HEK293T (cell line): ENCODE measurements around the gene NGEF.

Experiments used
- CTCF ChIA-PET: fragments of 350-600 bp; formaldehyde crosslinking; extraction: SDS; loops from one replicate; lab custom pipeline; 2021; ENCODE audit warnings: antibody characterized with exemption, inconsistent platforms; lab: Yijun Ruan, JAX
- POLR2A ChIA-PET: fragments of 350-600 bp; formaldehyde crosslinking; extraction: SDS; loops from one replicate; lab custom pipeline; 2020; ENCODE audit warnings: antibody characterized with exemption, inconsistent platforms; lab: Yijun Ruan, JAX
- DNase-seq: peaks from one replicate; pipeline ENCODE4 v3.0.0; 2012; ENCODE audit warnings: mixed read lengths; ENCODE audit errors: extremely low spot score
- ARNT ChIP-seq: fragments of 450-650 bp; IDR thresholded peaks from 2 replicates; pipeline ENCODE4 v1.6.1; 2017; ENCODE audit warnings: mild to moderate bottlenecking
- BHLHE40 ChIP-seq: fragments of 450-650 bp; IDR thresholded peaks from 2 replicates; pipeline ENCODE4 v1.6.1; 2016; ENCODE audit warnings: mild to moderate bottlenecking, moderate library complexity, borderline replicate concordance
- CTBP1 ChIP-seq: fragments of 450-650 bp; IDR thresholded peaks from 2 replicates; pipeline ENCODE4 v1.6.1; 2016; ENCODE audit warnings: borderline replicate concordance
- ELF4 ChIP-seq: fragments of 450-650 bp; IDR thresholded peaks from 2 replicates; pipeline ENCODE4 v1.6.1; 2017; ENCODE audit warnings: antibody characterized with exemption
- FOXK2 ChIP-seq: fragments of 450-650 bp; IDR thresholded peaks from 2 replicates; pipeline ENCODE4 v1.6.1; 2016; ENCODE audit warnings: mild to moderate bottlenecking
- FOXM1 ChIP-seq: fragments of 450-650 bp; IDR thresholded peaks from 2 replicates; pipeline ENCODE4 v1.6.1; 2017; ENCODE audit warnings: mild to moderate bottlenecking, borderline replicate concordance
- HDGF ChIP-seq: fragments of 450-650 bp; IDR thresholded peaks from 2 replicates; pipeline ENCODE4 v1.6.1; 2017; ENCODE audit warnings: antibody characterized with exemption, borderline replicate concordance
- L3MBTL2 ChIP-seq: fragments of 450-650 bp; conservative IDR thresholded peaks from 2 replicates; pipeline ENCODE4 v1.6.1; 2016; ENCODE audit warnings: mild to moderate bottlenecking
- LEF1 ChIP-seq: fragments of 450-650 bp; IDR thresholded peaks from 2 replicates; pipeline ENCODE4 v1.6.1; 2017; ENCODE audit warnings: mild to moderate bottlenecking, borderline replicate concordance
- NFRKB ChIP-seq: fragments of 450-650 bp; IDR thresholded peaks from 2 replicates; pipeline ENCODE4 v1.6.1; 2016; ENCODE audit warnings: mild to moderate bottlenecking, moderate library complexity
- PKNOX1 ChIP-seq: fragments of 450-650 bp; IDR thresholded peaks from 2 replicates; pipeline ENCODE4 v1.6.1; 2016
- SP1 ChIP-seq: fragments of 450-650 bp; IDR thresholded peaks from 2 replicates; pipeline ENCODE4 v1.6.1; 2017
- SUZ12 ChIP-seq: fragments of 450-650 bp; IDR thresholded peaks from 2 replicates; pipeline ENCODE4 v1.6.1; 2016; ENCODE audit warnings: mild to moderate bottlenecking
- TARDBP ChIP-seq: fragments of 450-650 bp; IDR thresholded peaks from 2 replicates; pipeline ENCODE4 v1.6.1; 2016
- ZNF384 ChIP-seq: fragments of 450-650 bp; IDR thresholded peaks from 2 replicates; pipeline ENCODE4 v1.6.1; 2016

Gene NGEF

GRCh38 chr2:232886632-232887031, 126.4 kb downstream of the NGEF start:
- POLR2A ChIA-PET = no interaction called here
- CTCF ChIA-PET = no interaction called here

GRCh38 chr2:232886176-232886575, 126.9 kb downstream of the NGEF start:
- DNase-seq = no peak
- POLR2A ChIA-PET = no interaction called here
- CTCF ChIA-PET = no interaction called here
- TF ChIP-seq ELF4 (no peak), TARDBP (peak; percentile 77)

More at GRCh38 chr2:232886632-232887031, 126.4 kb downstream of the NGEF start:
- TF ChIP-seq PKNOX1 (no peak), ELF4 (no peak), LEF1 (no peak), SUZ12 (no peak), ZNF384 (no peak), CTBP1 (no peak), FOXK2 (no peak), FOXM1 (no peak), BHLHE40 (no peak), ARNT (no peak), SP1 (no peak), TARDBP (no peak), NFRKB (no peak), L3MBTL2 (no peak)
- no peak for DNase-seq

GRCh38 chr2:232885264-232885961, 127.6 kb downstream of the NGEF start:
- ChIA-PET POLR2A (no interaction called here), CTCF (no interaction called here)
- no peak for DNase-seq
- no peak for TF ChIP-seq HDGF
- no peak for TF ChIP-seq CTBP1

GRCh38 chr2:232884549-232885263, 128.3 kb downstream of the NGEF start:
- POLR2A ChIA-PET = no interaction called here
- CTCF ChIA-PET = no interaction called here
- no peak for TF ChIP-seq L3MBTL2
- DNase-seq = no peak

- DNase-seq = no peak
- POLR2A ChIA-PET = no interaction called here
- CTCF ChIA-PET = no interaction called here
- TF ChIP-seq TARDBP (no peak), ELF4 (no peak), L3MBTL2 (no peak), SUZ12 (no peak), LEF1 (no peak), FOXM1 (no peak), PKNOX1 (no peak), HDGF (no peak)
Measured at GRCh38 chr2:232884001-232884421, 129.0 kb downstream of the NGEF start.

GRCh38 chr2:232883116-232883721, 129.8 kb downstream of the NGEF start:
- no peak for DNase-seq
- ChIA-PET POLR2A (no interaction called here), CTCF (no interaction called here)
- TF ChIP-seq FOXM1 (no peak), HDGF (no peak), LEF1 (no peak), FOXK2 (no peak), SUZ12 (no peak), NFRKB (no peak), L3MBTL2 (no peak), ELF4 (no peak), ZNF384 (no peak), BHLHE40 (no peak), PKNOX1 (no peak), CTBP1 (no peak)
